Testis (tissue), 2 donors: ENCODE measurements around the gene CDSN.

ENCODE experiments used
- CTCF ChIP-seq, 3 experiments: fragments of 450-650 bp in 2 of 3; fragments of 200-600 bp in 1 of 3; sonication (generic) in 1 of 3; IDR thresholded peaks; one replicate each; pipeline ENCODE4 v1.5.1; 2016 to 2019; ENCODE audit warnings: antibody characterized with exemption in 3 of 3, mild to moderate bottlenecking in 2 of 3, moderate library complexity in 1 of 3
- POLR2A ChIP-seq: fragments of 450-650 bp; IDR thresholded peaks from one replicate; pipeline ENCODE4 v1.6.1; 2017; ENCODE audit warnings: antibody characterized with exemption, mild to moderate bottlenecking, moderate library complexity

- no peak for TF ChIP-seq CTCF (IDR thresholded peaks at IDR 0.05)
- TF ChIP-seq POLR2A, result no peak
Observed at GRCh38 chr6:31111712-31112111, 8.5 kb downstream of the CDSN start.
